Gastrocnemius medialis (tissue), 4 donors: ENCODE results near the gene PARP8.

Experiments
- POLR2A ChIP-seq, 2 donors: fragments of 450-650 bp; IDR thresholded peaks; one replicate each; pipeline ENCODE4 v1.6.1; 2017; ENCODE audit warnings: antibody characterized with exemption in 2 of 2, mild to moderate bottlenecking in 2 of 2, moderate library complexity in 2 of 2
- TF ChIP-seq, protein P1 (sequence below), 5 experiments: fragments of 450-650 bp in 3 of 5; fragments of 200-600 bp in 2 of 5; sonication (generic) in 2 of 5; IDR thresholded peaks in 4 of 5; conservative IDR thresholded peaks in 1 of 5; 1 replicate in 4 of 5; 2 replicates in 1 of 5; pipeline ENCODE4 v1.5.1; 2016 to 2019; ENCODE audit warnings: antibody characterized with exemption in 5 of 5, mild to moderate bottlenecking in 3 of 5, moderate library complexity in 3 of 5

DNA sequence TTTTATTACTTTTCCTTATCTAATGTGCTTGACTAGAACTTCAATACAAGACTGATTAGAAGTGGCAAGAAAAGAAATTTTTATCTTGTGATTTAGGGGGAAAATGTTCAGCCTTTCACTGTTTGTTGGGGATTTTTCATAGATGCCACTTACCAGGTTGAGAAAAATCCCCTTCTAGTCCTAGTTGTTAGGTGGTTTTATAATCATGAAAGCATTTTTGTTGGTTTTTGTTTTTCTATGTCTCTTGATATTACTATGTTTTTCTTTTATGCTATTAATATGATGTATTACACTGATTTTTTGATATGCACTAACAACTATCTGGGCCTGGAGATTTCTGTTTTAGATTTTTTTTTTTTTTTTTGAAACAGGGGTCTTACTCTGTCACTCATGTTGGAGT, 134.0 kb downstream of the PARP8 start:
- TF ChIP-seq, protein P1, sequence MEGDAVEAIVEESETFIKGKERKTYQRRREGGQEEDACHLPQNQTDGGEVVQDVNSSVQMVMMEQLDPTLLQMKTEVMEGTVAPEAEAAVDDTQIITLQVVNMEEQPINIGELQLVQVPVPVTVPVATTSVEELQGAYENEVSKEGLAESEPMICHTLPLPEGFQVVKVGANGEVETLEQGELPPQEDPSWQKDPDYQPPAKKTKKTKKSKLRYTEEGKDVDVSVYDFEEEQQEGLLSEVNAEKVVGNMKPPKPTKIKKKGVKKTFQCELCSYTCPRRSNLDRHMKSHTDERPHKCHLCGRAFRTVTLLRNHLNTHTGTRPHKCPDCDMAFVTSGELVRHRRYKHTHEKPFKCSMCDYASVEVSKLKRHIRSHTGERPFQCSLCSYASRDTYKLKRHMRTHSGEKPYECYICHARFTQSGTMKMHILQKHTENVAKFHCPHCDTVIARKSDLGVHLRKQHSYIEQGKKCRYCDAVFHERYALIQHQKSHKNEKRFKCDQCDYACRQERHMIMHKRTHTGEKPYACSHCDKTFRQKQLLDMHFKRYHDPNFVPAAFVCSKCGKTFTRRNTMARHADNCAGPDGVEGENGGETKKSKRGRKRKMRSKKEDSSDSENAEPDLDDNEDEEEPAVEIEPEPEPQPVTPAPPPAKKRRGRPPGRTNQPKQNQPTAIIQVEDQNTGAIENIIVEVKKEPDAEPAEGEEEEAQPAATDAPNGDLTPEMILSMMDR (IDR thresholded peaks at IDR 0.05 in 4 of 5, conservative IDR thresholded peaks at IDR 0.05 in 1 of 5) = no peak
- no peak for TF ChIP-seq POLR2A (IDR thresholded peaks at IDR 0.05)
